GM04504 (cell line): ENCODE results near the gene PELI2.

ENCODE experiments used
- DNase-seq: peaks from one replicate; pipeline ENCODE4 v3.0.0-alpha.2; 2012; ENCODE audit warnings: low read depth

PELI2 gene

DNA sequence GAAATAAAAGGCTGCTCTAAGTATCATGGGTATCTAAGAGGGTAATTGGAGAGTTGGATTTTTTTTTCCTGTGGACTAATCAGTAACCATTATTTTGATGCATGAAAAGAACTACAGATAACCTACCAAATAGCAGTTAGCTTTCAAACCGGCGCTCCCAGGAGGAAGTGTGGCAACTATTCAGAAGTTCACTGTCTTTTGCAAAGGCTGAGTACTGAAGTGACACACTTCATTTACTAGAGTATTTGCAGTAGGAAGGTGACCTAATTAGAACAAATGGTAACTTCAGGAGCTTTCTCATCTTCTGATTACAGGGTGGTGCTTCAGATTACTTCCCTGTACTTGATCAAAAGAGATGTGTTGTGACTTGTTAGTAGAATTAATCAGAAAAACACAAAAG, 87.7 kb downstream of the PELI2 start:
- DNase-seq = no peak

DNA sequence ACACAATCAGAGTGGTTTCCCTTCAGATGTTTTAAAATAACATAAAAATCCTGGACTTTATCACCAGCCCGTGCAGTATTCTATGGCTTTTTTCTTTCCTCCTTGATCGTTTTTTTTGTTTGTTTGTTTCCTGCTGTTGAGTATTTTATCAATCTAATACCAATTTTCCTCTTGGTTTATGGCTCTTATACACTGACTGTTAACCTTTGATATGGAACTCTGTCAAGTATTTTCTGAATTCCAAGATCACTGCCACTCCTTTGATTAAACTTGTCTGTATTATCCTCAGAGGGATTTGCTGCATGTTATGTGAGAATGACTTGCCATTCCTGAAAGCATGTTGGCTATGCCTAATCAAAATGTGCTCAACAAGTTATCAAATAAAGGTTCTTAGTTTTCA, 88.4 kb downstream of the PELI2 start:
- DNase-seq = no peak

DNA sequence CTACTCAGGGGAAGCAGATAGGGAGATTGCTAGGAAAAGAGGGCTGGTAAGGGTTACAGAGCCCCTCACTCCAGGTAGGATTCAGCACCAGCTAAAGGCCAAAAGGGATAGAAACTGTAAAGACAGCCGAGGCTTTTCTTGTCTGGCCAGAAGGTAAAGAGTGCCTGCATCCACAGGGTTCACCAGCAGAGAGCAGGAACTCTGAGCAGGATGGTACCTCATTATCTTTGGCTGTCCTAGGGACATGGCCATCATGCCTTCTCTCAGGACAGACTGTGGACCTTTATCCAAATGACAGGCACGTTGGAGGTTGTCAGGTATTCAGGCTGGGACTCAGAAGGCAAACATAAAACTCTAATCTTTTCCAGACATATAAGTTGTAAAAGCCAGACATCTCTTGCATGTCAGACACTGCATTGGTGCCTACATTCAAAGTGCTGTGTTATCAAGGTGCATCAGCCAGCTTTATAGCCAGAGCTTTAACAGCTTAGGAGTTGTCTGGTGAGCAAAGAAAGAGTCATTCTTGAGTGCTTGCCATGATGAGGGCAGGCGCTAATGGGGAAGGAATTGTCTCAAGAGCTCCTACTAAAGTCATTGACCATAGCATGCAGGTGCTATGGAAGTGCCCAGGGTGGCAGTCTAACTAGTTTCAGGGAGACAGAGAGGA, 89.5 kb downstream of the PELI2 start:
- no peak for DNase-seq

DNA sequence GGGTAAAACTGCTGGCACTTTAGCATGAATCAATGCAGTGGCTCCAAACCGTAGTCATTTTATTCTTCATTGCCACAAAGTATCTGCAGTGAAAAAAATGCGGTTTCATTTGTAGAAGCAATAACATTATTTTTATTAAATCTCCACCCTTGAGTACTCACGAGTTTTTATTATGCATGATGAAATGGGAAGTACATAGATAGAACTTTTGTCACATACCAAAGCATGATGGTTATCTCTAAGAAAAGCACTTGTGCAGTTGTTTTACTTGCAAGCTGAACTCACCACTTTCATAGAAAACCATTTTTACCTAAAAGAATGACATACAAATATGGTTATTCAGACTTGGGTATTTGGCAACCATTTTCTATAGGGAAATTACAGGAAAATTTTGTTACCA, 90.3 kb downstream of the PELI2 start:
- no peak for DNase-seq

DNA sequence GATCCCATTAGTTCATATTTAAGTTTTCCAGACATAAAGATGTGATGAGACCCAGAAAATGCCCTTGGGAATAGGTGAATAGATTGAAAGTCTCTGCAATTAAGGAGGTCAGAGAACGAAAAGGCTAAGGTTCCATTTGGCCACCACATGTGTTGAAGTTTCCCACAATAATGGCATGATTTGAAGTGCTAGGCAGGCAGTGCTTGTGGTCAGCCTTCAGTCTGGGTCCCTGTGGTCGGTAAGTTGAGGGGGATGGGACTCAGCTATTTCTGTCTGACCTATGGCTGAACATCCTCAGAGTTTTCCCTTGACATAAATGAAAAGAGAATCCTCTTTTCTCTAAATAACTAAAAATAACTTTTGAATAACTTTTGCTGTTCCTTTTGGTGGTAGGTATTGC, 92.4 kb downstream of the PELI2 start:
- no peak for DNase-seq

DNA sequence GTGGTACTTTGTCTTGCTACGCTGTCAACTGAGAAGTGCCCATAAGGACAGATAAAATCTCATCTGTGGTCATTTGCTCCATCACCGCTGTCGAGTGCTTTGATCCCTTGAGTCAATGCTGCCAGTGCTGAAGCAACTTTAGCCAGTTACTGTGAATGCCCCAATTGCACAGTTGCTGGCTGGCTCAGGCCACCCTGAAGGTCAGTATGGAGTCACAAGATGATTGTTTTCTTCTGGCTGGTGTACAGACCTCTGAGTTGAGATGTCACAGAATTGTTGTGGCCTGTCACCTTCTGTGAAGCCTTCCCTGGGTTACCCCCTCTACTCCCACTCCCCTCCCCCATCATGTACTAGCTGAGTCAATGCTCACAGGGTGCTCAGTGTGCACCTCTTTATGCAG, 92.9 kb downstream of the PELI2 start:
- no peak for DNase-seq

DNA sequence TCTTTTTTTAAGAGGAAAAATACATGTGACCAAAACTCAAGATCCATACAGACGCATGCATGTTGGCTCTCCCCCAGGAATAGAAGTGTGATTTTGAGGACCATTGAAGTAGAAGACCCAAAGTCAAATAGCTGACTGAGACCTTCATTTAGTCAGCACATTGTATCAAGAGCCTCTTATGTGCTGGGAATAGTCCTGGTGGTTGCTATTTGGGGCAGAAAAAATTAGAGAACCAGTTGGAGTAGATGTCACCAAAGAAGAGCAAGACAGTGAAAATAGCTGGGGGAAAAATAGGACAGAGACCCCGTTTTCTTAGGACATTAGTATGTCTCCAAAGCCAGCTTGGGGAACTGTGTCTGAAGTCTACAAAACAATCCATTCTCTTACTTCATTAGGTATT, 93.6 kb downstream of the PELI2 start:
- DNase-seq = no peak

DNA sequence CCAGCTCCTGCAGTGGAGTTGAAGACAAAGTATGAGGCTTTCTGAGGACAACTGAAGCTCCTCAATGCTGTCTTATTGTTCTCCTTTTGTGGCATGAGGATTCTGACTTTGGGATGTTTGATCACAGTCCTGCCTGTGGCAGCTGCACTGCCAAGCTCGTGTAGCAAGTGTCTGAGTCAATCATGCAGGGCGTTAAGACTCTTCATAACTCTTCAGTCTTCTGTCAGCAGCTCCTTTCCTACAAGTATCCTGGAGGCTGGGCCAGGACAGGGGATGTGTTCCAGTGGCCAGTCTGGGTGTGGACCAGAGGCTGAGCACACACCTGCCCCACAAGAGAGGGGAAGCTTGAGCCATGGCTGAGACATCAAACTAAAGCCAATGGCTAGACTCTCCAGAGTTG, 94.3 kb downstream of the PELI2 start:
- no peak for DNase-seq

DNA sequence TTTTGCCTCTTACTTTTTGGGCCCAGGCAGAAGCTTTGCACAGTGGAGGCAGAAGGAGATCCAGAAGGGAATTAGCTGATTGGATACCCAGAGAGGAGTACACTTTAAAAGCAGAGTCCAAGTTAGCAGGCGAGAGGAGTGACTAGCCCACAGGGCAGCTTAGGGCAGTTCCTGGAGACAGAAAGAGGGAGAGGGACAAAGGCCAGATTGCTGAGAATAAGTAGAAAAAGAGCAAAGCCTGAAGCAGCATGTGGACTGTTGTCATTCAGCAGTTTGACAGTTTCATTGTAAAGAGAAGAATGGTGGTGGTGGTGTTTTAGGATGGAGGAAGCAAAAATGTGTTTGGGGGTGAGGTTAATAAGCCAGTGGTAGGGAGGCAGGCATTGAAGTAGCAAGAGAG, 95.1 kb downstream of the PELI2 start:
- DNase-seq = no peak

DNA sequence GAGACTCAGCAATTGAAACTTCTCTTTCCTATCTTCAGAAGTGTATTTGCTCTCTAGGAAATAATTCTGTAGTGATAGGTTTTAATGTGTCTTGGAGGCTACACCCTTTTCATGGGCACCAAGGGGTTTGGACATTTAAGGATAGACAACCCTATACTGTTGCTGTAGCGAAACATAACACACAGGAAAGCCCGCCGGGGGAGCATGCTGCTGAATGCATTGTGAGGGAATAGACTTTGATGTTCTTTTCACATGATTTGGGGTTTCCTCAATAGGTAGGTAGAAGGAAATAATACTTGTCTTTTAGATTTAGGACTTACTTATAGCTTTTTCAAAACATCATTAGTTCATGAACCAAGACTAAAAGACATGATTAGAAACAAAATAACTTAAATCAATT, 97.0 kb downstream of the PELI2 start:
- no peak for DNase-seq

DNA sequence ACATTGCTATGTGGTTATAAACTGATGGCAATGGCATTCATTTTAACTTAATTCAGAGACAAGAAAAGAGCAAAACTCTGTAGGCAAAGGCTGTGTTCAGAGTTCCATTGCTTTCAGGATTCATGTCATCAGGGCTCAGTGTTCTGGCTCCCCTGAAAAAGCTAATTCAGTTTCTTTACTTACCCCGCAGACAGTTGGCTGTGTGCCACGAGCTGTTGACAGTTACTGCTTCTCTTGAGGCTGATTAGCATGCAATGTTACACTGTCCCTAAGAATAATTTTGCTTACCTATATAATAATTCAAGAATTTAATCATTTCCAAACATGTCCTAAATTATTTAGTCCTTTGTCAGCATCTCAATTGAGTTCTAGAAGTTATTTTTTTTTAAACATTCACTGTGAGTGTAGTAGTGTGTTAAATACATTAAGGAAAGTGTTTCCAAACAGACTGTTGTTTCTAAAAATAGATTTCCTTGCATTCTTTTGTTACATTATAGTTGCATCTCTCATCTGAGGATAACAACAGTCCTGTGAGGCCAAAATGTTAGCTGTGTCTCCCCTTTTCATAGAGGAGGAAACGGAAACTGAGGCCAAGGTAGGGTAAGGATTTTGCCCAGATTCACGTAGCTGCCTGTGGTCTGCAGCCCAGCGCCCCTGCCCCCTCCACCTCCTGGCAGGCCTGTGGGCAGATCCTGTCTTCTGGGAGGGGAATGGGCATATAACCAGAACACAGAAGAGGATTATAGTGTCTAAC, 98.6 kb downstream of the PELI2 start:
- DNase-seq = no peak

DNA sequence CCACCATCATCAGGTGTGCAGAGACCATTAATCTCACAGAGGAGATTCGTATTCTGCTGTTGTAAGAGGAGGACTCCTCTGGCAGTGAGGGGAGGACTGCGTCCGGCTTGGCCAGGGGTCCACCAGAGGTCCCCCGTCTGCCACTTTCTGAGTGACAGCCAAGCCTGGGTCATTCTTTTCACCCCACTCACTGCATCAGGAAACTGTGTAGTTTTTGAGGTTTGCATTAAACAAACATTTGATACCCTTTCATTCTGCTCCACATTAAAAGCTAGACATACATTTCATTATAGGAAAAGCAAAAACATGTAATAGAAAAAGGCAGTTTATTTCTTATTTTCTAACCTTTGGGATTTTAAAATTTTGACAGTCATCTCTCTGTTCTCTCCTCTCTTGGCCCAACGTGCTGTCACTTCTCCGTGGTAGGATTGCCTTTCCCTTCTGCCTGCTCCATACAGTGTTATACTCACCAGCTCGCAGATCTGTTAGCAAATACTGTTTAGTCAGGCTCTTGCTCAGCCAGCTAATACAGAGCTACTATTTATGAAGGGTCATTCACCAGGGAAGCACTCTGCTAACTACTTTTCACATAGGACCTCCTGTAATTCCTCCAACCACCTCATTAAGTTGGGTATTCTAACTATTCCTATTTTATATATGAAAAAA, 99.3 kb downstream of the PELI2 start:
- no peak for DNase-seq

DNA sequence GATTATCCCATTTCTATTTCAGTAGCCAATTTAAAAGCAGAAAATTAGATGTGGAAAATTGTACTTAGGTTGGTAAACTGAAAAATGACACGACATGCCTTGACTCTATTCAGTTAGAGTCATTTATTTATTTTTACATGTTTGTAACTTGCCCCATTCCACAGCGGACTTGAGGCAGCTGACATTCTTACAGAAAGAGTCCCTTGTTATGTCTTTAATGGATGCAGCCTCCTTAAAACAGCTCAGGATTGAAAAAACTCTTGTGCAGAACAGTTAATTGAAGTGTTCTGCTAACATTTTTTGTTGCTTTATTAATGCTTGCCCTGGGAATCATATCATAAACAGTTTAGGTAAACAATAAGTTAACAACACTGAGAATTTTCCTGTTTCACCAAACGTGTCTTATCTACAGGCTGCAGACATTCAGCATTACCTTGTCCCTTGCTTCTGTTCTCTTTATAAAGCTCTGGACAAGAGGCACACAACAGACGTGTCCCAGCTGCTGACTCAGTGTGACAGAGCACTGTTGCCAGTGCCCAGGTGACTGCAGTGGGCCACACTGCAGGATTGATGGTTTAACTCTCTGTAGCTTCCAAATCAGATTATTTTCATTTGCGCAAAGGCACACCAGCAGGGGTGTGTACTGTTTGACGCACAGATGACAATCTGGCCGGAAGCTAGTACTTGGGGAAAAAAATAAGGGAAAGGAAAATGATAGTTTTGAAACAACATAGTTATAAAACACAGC, 101.6 kb downstream of the PELI2 start:
- DNase-seq = no peak

DNA sequence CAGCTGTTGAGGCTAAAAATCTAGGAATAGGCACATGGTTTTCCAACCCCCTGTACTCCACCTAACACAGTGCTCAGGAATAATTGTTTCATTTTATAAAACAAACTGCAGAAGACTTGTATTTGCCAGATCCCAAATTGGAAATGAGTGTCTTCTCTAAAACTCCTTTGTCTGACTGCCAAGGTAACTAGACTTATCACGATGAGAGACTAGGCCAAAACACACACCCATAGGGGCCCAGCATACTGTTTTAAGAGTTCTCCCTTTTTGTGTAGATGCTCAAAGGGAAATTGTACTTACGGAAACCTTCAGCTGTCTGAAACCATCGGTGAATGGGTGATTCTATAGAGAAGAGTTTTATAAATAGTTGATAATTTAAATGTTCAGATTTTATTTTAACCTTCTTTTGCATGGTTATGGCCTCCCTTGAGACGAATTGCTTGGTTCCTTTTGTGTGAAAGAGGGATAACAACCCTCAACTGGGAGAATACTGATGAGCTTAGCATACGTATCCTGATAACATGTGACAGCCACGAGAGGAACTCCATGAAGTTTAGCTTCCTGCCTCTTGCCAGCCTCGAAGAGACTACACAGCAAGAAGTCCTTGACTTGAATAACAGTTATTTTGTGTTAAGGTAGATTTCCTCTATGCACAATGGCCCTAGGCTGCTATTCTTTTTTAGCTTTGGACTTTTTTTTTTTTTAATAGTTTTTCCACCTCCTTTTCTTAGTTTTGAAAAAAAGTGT, 103.3 kb downstream of the PELI2 start:
- DNase-seq = no peak

DNA sequence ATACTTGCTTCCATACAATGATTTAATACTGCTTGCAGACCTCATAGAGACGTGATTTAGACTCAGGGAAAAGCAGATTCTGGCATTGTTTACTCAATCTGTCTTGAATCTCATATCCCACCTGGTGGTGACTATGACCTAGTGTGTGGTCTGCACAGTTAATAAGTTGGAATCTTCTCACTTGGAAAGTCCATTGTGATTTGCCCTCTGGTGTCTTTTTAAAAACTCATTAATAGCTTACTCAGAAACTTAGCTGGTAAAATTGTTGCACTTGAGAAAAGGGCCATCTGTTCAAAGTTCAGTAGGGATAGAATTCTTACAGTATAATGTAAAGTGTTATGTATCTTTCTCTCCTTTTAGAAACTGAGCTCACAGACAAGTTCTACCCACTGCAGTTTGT, 106.0 kb downstream of the PELI2 start:
- DNase-seq = no peak

DNA sequence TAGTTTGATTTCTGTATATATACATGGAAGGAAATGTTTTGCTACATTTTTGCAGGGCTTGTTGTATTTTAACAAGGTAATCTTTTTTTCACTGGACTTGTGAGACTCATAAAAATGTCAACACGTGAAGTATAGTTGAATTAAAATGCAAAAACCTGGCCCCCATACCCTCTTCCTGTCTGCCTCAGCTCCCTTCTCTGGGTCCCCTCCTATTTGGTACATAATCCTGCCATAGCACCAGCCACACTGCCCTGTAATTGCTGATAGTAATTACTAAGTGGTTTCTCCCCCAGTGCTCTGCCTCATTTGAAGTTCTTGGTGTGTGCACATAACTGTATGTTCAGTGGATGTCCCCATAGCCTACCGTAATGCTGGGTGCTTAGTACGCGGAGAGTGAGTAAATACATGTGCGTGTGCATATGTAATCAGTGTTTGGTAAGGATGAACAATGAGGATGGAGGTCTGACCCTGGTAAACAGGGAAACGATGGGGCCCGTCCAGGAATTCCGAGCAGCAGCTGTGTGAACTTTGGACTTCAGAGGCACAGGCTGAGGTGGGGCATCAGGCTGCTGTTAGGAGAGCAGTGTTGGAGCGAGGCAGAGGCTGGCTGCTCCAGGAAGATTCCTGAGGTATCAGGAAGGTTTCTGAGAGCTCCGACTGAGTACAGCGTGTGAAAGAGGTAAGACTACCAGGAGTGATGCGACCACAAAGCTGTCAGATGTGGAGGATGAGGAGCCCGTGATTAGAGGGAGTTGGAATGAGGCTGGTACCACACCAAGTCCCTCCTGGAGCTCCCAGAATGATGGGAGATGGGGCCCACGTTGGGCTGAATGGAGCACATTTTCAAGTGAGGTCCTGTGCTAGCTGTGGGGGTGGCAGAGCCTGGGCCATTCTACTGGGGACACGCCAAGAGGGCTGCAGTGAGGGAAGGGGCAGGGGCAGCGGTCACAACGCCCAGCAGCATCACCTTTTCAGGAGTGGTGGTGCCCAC, 106.8 kb downstream of the PELI2 start:
- DNase-seq = no peak

DNA sequence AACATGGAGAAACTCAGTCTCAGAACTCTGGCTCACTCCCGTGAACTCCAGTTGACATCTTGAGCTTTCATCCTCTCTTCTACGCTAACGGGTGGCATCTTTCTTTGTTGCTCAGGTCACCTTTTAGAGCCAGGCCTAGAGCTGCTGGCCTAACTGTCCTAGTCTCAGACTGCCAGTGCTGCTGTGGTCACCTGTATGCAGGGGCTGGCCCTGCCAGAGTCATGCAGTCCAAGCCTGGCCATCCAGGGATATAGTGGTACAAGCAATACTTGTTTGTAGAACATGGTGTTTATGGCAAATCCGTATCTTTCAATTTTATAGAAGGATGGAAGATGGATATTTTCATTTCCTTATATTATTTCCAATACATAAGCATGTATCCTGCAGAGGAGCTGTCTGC, 117.2 kb downstream of the PELI2 start:
- no peak for DNase-seq

DNA sequence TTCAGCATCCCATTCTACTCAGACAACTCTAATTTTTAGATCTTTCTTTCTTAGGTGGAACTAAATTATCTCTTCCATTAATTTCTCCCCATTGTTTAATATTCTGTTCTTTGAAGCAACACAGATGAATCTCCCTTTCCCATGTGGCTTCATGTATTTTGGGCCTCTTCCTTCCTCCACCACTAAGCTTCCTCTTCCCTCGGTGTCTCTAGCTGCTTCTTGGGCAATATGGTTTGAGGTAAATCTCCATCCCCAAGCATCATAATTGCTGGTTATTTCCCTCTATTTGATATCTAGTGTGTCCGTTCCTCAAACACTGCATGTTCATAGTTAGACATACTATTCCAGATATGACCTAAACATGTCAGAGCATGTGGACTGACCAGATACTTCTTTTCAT, 119.2 kb downstream of the PELI2 start:
- no peak for DNase-seq

DNA sequence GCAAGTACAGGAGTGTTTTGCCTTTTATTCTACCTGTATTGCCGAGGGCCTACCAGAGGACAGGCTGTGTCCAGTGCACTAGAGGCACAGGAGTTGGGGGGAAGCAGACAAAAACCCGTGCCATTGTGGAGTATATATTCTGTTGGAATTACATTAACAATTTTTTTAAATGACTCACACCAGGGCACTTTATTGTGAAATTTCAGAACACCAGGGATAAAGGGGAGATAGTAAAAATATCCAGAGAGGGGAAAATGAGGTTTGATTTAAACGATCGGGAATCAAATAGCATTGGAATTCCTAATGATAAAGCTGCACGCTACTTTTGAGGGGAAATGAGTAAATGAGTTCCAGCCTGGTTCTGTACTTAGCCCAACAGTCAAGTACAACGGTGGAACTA, 123.2 kb downstream of the PELI2 start:
- no peak for DNase-seq

DNA sequence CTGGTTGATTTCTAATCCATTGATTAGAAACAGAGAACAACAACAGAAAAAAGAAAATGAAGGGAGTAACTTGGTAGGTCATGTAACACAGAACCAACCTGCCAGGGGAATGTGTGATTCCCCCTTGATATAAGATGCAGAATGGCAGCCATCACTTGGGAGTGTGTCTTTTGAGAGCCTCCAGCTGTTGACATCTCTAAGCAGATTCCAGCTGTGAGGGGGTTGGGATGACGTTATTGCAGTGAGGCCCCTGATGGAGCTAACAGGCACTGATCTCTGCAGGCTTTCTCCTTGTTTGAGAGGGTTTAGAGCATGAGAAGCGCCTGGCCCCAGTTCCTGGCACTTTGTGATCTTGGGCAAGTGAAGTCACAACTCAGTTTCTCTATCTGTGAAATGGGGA, 124.9 kb downstream of the PELI2 start:
- DNase-seq = no peak
